HEK293 (cell line): Measurements from ENCODE around the gene RAB36.

ENCODE experiments used
- FEZF1 ChIP-seq: fragments of 450-650 bp; formaldehyde crosslinking; IDR thresholded peaks from 2 replicates; pipeline ENCODE4 v1.5.1; 2016; ENCODE audit warnings: missing biosample characterization, missing genetic modification characterization
- GFI1B ChIP-seq: fragments of 450-650 bp; formaldehyde crosslinking; IDR thresholded peaks from 2 replicates; pipeline ENCODE4 v1.5.1; 2016; ENCODE audit warnings: missing biosample characterization, missing genetic modification characterization
- HOXC10 ChIP-seq: sonication (generic); formaldehyde crosslinking; IDR thresholded peaks from 2 replicates; pipeline ENCODE4 v1.8.1; 2023; ENCODE audit warnings: mild to moderate bottlenecking, missing genetic modification reagents
- KLF8 ChIP-seq: fragments of 450-650 bp; formaldehyde crosslinking; IDR thresholded peaks from 2 replicates; pipeline ENCODE4 v1.5.1; 2016; ENCODE audit warnings: missing biosample characterization, missing genetic modification characterization
- MEIS1 ChIP-seq: sonication (generic); formaldehyde crosslinking; IDR thresholded peaks from 2 replicates; pipeline ENCODE4 v1.8.1; 2022; ENCODE audit warnings: missing genetic modification reagents, mild to moderate bottlenecking, borderline replicate concordance
- OSR2 ChIP-seq: fragments of 450-650 bp; formaldehyde crosslinking; IDR thresholded peaks from 2 replicates; pipeline ENCODE4 v1.5.1; 2016; ENCODE audit warnings: missing biosample characterization, missing genetic modification characterization
- PBX3 ChIP-seq: sonication (generic); formaldehyde crosslinking; IDR thresholded peaks from 2 replicates; pipeline ENCODE4 v1.8.1; 2022; ENCODE audit warnings: mild to moderate bottlenecking, moderate library complexity, missing genetic modification reagents
- ZBTB8A ChIP-seq: fragments of 450-650 bp; formaldehyde crosslinking; IDR thresholded peaks from 2 replicates; pipeline ENCODE4 v1.5.1; 2016; ENCODE audit warnings: missing biosample characterization, missing genetic modification characterization
- ZFHX2 ChIP-seq: fragments of 450-650 bp; formaldehyde crosslinking; conservative IDR thresholded peaks from 2 replicates; pipeline ENCODE4 v1.5.1; 2016; ENCODE audit warnings: missing biosample characterization, missing genetic modification characterization
- ZFP3 ChIP-seq: fragments of 450-650 bp; formaldehyde crosslinking; IDR thresholded peaks from 2 replicates; pipeline ENCODE4 v1.5.1; 2016; ENCODE audit warnings: low read depth, missing biosample characterization, missing genetic modification characterization
- ZNF174 ChIP-seq: fragments of 450-650 bp; formaldehyde crosslinking; IDR thresholded peaks from 2 replicates; pipeline ENCODE4 v1.5.0; 2017; ENCODE audit warnings: missing biosample characterization, mild to moderate bottlenecking, missing genetic modification characterization
- ZNF221 ChIP-seq: fragments of 450-650 bp; formaldehyde crosslinking; IDR thresholded peaks from 2 replicates; pipeline ENCODE4 v1.5.1; 2017; ENCODE audit warnings: missing biosample characterization, missing genetic modification characterization, borderline replicate concordance
- ZNF223 ChIP-seq: fragments of 450-650 bp; formaldehyde crosslinking; IDR thresholded peaks from 2 replicates; pipeline ENCODE4 v1.5.1; 2016; ENCODE audit warnings: missing biosample characterization, missing genetic modification characterization
- ZNF23 ChIP-seq: fragments of 450-650 bp; formaldehyde crosslinking; IDR thresholded peaks from 2 replicates; pipeline ENCODE4 v1.5.1; 2016; ENCODE audit warnings: missing biosample characterization, missing genetic modification characterization, borderline replicate concordance
- ZNF248 ChIP-seq: fragments of 450-650 bp; formaldehyde crosslinking; IDR thresholded peaks from 2 replicates; pipeline ENCODE4 v1.5.1; 2017; ENCODE audit warnings: missing biosample characterization, missing genetic modification characterization
- ZNF266 ChIP-seq: fragments of 450-650 bp; formaldehyde crosslinking; IDR thresholded peaks from 2 replicates; pipeline ENCODE4 v1.5.1; 2016; ENCODE audit warnings: missing biosample characterization, missing genetic modification characterization, low read depth
- ZNF280C ChIP-seq: fragments of 450-650 bp; formaldehyde crosslinking; IDR thresholded peaks from 2 replicates; pipeline ENCODE4 v1.5.1; 2016; ENCODE audit warnings: missing biosample characterization, missing genetic modification characterization
- ZNF335 ChIP-seq: fragments of 450-650 bp; formaldehyde crosslinking; conservative IDR thresholded peaks from 2 replicates; pipeline ENCODE4 v1.5.1; 2016; ENCODE audit warnings: missing biosample characterization, missing genetic modification characterization
- ZNF416 ChIP-seq: fragments of 450-650 bp; formaldehyde crosslinking; IDR thresholded peaks from 2 replicates; pipeline ENCODE4 v1.5.1; 2016; ENCODE audit warnings: missing biosample characterization, missing genetic modification characterization
- ZNF48 ChIP-seq: fragments of 450-650 bp; formaldehyde crosslinking; IDR thresholded peaks from 2 replicates; pipeline ENCODE4 v1.5.1; 2016; ENCODE audit warnings: missing biosample characterization, missing genetic modification characterization
- ZNF513 ChIP-seq: fragments of 450-650 bp; IDR thresholded peaks from 2 replicates; pipeline ENCODE4 v1.5.1; 2018; ENCODE audit warnings: missing biosample characterization, missing genetic modification characterization
- ZNF549 ChIP-seq: fragments of 450-650 bp; IDR thresholded peaks from 2 replicates; pipeline ENCODE4 v1.5.1; 2018; ENCODE audit warnings: missing biosample characterization, missing genetic modification characterization, mild to moderate bottlenecking, inconsistent platforms, moderate library complexity
- ZNF639 ChIP-seq: fragments of 450-650 bp; formaldehyde crosslinking; IDR thresholded peaks from 2 replicates; pipeline ENCODE4 v1.5.1; 2016; ENCODE audit warnings: missing biosample characterization, missing genetic modification characterization
- ZNF776 ChIP-seq: fragments of 450-650 bp; formaldehyde crosslinking; IDR thresholded peaks from 2 replicates; pipeline ENCODE4 v1.5.0; 2017; ENCODE audit warnings: missing biosample characterization, missing genetic modification characterization, borderline replicate concordance
- TF ChIP-seq, protein P1 (sequence below): fragments of 450-650 bp; formaldehyde crosslinking; IDR thresholded peaks from 2 replicates; pipeline ENCODE4 v1.5.1; 2017; ENCODE audit warnings: missing biosample characterization, missing genetic modification characterization
- TF ChIP-seq, protein P2 (sequence below): fragments of 450-650 bp; formaldehyde crosslinking; IDR thresholded peaks from 2 replicates; pipeline ENCODE4 v1.5.1; 2017; ENCODE audit warnings: missing biosample characterization, missing genetic modification characterization
- TF ChIP-seq, protein P3 (sequence below): IDR thresholded peaks from 2 replicates; pipeline ENCODE4 v1.6.1; 2011; ENCODE audit warnings: mild to moderate bottlenecking, low read depth, low read length, borderline replicate concordance
- TF ChIP-seq, protein P4 (sequence below): fragments of 450-650 bp; formaldehyde crosslinking; IDR thresholded peaks from 2 replicates; pipeline ENCODE4 v1.5.1; 2016; ENCODE audit warnings: missing biosample characterization, missing genetic modification characterization

RAB36 gene

GRCh38 chr22:23143119-23143518 lies 2.2 kb upstream of the RAB36 start (continued):
- TF ChIP-seq, protein P1, sequence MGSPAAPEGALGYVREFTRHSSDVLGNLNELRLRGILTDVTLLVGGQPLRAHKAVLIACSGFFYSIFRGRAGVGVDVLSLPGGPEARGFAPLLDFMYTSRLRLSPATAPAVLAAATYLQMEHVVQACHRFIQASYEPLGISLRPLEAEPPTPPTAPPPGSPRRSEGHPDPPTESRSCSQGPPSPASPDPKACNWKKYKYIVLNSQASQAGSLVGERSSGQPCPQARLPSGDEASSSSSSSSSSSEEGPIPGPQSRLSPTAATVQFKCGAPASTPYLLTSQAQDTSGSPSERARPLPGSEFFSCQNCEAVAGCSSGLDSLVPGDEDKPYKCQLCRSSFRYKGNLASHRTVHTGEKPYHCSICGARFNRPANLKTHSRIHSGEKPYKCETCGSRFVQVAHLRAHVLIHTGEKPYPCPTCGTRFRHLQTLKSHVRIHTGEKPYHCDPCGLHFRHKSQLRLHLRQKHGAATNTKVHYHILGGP = no peak
- TF ChIP-seq, protein P2, sequence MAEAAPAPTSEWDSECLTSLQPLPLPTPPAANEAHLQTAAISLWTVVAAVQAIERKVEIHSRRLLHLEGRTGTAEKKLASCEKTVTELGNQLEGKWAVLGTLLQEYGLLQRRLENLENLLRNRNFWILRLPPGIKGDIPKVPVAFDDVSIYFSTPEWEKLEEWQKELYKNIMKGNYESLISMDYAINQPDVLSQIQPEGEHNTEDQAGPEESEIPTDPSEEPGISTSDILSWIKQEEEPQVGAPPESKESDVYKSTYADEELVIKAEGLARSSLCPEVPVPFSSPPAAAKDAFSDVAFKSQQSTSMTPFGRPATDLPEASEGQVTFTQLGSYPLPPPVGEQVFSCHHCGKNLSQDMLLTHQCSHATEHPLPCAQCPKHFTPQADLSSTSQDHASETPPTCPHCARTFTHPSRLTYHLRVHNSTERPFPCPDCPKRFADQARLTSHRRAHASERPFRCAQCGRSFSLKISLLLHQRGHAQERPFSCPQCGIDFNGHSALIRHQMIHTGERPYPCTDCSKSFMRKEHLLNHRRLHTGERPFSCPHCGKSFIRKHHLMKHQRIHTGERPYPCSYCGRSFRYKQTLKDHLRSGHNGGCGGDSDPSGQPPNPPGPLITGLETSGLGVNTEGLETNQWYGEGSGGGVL (tag by site-specific recombination) = no peak
- TF ChIP-seq MEIS1 = no peak
- no peak for TF ChIP-seq GFI1B (tag by site-specific recombination)
- no peak for TF ChIP-seq HOXC10
- no peak for TF ChIP-seq FEZF1
- no peak for TF ChIP-seq ZNF416 (tag by site-specific recombination)
- no peak for TF ChIP-seq ZNF248 (tag by site-specific recombination)
- TF ChIP-seq ZNF174 = no peak
- TF ChIP-seq ZNF549 (tag by site-specific recombination) = no peak
- no peak for TF ChIP-seq ZFP3
- TF ChIP-seq ZNF23 (tag by site-specific recombination) = no peak
- 0 out of 2 replicates have a peak, but pooled peaks have one; percentile 56 for TF ChIP-seq ZNF639 (tag by site-specific recombination)
- TF ChIP-seq, protein P3, sequence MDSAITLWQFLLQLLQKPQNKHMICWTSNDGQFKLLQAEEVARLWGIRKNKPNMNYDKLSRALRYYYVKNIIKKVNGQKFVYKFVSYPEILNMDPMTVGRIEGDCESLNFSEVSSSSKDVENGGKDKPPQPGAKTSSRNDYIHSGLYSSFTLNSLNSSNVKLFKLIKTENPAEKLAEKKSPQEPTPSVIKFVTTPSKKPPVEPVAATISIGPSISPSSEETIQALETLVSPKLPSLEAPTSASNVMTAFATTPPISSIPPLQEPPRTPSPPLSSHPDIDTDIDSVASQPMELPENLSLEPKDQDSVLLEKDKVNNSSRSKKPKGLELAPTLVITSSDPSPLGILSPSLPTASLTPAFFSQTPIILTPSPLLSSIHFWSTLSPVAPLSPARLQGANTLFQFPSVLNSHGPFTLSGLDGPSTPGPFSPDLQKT = no peak
- no peak for TF ChIP-seq KLF8
- no peak for TF ChIP-seq ZNF513
- TF ChIP-seq ZNF221 (tag by site-specific recombination) = no peak
- TF ChIP-seq ZNF776 (tag by site-specific recombination) = no peak
- TF ChIP-seq ZNF48 (tag by site-specific recombination) = no peak
- TF ChIP-seq ZBTB8A (tag by site-specific recombination) = peak; percentile 78
- peak; percentile 65 for TF ChIP-seq ZNF266 (tag by site-specific recombination)
- no peak for TF ChIP-seq OSR2 (tag by site-specific recombination)
- no peak for TF ChIP-seq ZNF223 (tag by site-specific recombination)
- no peak for TF ChIP-seq PBX3
- no peak for TF ChIP-seq ZNF280C (tag by site-specific recombination)
- no peak for TF ChIP-seq ZFHX2
- no peak for TF ChIP-seq ZNF335 (tag by site-specific recombination)
- TF ChIP-seq, protein P4, sequence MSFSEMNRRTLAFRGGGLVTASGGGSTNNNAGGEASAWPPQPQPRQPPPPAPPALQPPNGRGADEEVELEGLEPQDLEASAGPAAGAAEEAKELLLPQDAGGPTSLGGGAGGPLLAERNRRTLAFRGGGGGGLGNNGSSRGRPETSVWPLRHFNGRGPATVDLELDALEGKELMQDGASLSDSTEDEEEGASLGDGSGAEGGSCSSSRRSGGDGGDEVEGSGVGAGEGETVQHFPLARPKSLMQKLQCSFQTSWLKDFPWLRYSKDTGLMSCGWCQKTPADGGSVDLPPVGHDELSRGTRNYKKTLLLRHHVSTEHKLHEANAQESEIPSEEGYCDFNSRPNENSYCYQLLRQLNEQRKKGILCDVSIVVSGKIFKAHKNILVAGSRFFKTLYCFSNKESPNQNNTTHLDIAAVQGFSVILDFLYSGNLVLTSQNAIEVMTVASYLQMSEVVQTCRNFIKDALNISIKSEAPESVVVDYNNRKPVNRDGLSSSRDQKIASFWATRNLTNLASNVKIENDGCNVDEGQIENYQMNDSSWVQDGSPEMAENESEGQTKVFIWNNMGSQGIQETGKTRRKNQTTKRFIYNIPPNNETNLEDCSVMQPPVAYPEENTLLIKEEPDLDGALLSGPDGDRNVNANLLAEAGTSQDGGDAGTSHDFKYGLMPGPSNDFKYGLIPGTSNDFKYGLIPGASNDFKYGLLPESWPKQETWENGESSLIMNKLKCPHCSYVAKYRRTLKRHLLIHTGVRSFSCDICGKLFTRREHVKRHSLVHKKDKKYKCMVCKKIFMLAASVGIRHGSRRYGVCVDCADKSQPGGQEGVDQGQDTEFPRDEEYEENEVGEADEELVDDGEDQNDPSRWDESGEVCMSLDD (tag by site-specific recombination) = no peak
